ENCODE measurements around the gene CBARP. TPM values are rescaled to one million over a fixed set of nuclear protein-coding genes. Genes with fewer than 3 reads are reported as not detected.

The CBARP gene
- total and polyA plus RNA-seq, 9 of the 15 experiments (the other 6 are each of a cell fraction or from before 2014, with no cell fraction given), result 0.03 to 8.9 (median 1.2) TPM; not detected in 1

- TF ChIP-seq MGA (IDR thresholded peaks at IDR 0.05) (no peak), FOXJ3 (CRISPR knock-in tag; IDR thresholded peaks at IDR 0.05) (no peak), NRF1 (conservative IDR thresholded peaks at IDR 0.05 in 1 of 2, IDR thresholded peaks at IDR 0.05 in 1 of 2) (no peak), MEF2A (IDR thresholded peaks at IDR 0.05; ENCODE audit: control insufficient read depth, low read depth, low read length) (no peak), RBM15 (IDR thresholded peaks at IDR 0.05; ENCODE audit: insufficient read depth, low read length) (no peak), ZNF740 (CRISPR knock-in tag; IDR thresholded peaks at IDR 0.05) (no peak), ZNF740 (tag; IDR thresholded peaks at IDR 0.05) (0 out of 4 replicates have a peak, but pooled peaks of 1 of the 2 experiments have one; percentile 28), KLF16 (IDR thresholded peaks at IDR 0.05) (no peak), DNMT1 (IDR thresholded peaks at IDR 0.05) (no peak)
- TF ChIP-seq, protein P1, sequence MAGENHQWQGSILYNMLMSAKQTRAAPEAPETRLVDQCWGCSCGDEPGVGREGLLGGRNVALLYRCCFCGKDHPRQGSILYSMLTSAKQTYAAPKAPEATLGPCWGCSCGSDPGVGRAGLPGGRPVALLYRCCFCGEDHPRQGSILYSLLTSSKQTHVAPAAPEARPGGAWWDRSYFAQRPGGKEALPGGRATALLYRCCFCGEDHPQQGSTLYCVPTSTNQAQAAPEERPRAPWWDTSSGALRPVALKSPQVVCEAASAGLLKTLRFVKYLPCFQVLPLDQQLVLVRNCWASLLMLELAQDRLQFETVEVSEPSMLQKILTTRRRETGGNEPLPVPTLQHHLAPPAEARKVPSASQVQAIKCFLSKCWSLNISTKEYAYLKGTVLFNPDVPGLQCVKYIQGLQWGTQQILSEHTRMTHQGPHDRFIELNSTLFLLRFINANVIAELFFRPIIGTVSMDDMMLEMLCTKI (IDR thresholded peaks at IDR 0.05; ENCODE audit: partially characterized antibody), result no peak
- TF ChIP-seq, protein P2, sequence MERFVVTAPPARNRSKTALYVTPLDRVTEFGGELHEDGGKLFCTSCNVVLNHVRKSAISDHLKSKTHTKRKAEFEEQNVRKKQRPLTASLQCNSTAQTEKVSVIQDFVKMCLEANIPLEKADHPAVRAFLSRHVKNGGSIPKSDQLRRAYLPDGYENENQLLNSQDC (CRISPR knock-in tag; IDR thresholded peaks at IDR 0.05), result no peak
Measured at GRCh38 chr19:1259206-1259875, 21.5 kb upstream of the CBARP start (continued).

Data from K562 (cell line).